Osteoblast (primary cell): ENCODE data around the gene ZXDC. TPM values are rescaled to one million over a fixed set of nuclear protein-coding genes. Genes with fewer than 3 reads are reported as not detected.

ENCODE experiments used
- DNase-seq: peaks from one replicate; pipeline ENCODE4 v3.0.0; 2011; ENCODE audit warnings: low spot score, mixed read lengths; ENCODE audit not compliant: insufficient read length; ENCODE audit errors: missing footprints
- H2AFZ ChIP-seq: 2 replicates; pipeline ENCODE4 v1.6.0; 2011; ENCODE audit warnings: mild to moderate bottlenecking, low read length
- H3K27ac ChIP-seq: 2 replicates; pipeline ENCODE4 v1.5.1; 2011; ENCODE audit warnings: mild to moderate bottlenecking, low read depth, low read length, moderate library complexity
- H3K27me3 ChIP-seq: 2 replicates; pipeline ENCODE4 v1.6.0; 2012; ENCODE audit warnings: mild to moderate bottlenecking, control low read depth, inconsistent platforms, low read length, moderate library complexity; ENCODE audit not compliant: insufficient read depth
- H3K36me3 ChIP-seq: 2 replicates; pipeline ENCODE4 v1.5.1; 2011; ENCODE audit warnings: mild to moderate bottlenecking, low read length, control low read depth, moderate library complexity; ENCODE audit not compliant: insufficient read depth
- H3K4me1 ChIP-seq: 2 replicates; pipeline ENCODE4 v1.5.1; 2011; ENCODE audit warnings: mild to moderate bottlenecking, low read length, control low read depth, moderate library complexity; ENCODE audit not compliant: insufficient read depth
- H3K4me2 ChIP-seq: 2 replicates; pipeline ENCODE4 v1.6.0; 2011; ENCODE audit warnings: mild to moderate bottlenecking, low read length; ENCODE audit not compliant: insufficient read depth
- H3K4me3 ChIP-seq: fragments of 200-600 bp; sonication (generic); 3 replicates; pipeline ENCODE4 v1.5.1; 2012; ENCODE audit warnings: mild to moderate bottlenecking, low read length, inconsistent platforms; ENCODE audit not compliant: insufficient read depth
- H3K79me2 ChIP-seq: 2 replicates; pipeline ENCODE4 v1.6.0; 2012; ENCODE audit warnings: mild to moderate bottlenecking, low read length, control low read depth, inconsistent platforms; ENCODE audit not compliant: insufficient read depth
- H3K9me3 ChIP-seq: 2 replicates; pipeline ENCODE4 v1.5.1; 2011; ENCODE audit warnings: low read depth, low read length, control low read depth
- H4K20me1 ChIP-seq: 2 replicates; pipeline ENCODE4 v1.6.0; 2012; ENCODE audit warnings: mild to moderate bottlenecking, low read length, control low read depth; ENCODE audit not compliant: insufficient read depth
- CTCF ChIP-seq: IDR thresholded peaks from 2 replicates; pipeline ENCODE4 v1.5.1; 2011; ENCODE audit warnings: mild to moderate bottlenecking, low read depth, low read length, moderate library complexity; ENCODE audit errors: extremely low read depth
- total RNA-seq: library from RNA; depleted of rRNA; stranded (reverse); fragments of >200 nt; gene quantifications from 2 replicates; pipeline ENCODE4 v1.2.3, GENCODE V29; 2012

Gene ZXDC
- total RNA-seq, 1 donor = 27.1 TPM

- DNase-seq = peak; percentile 18
- Histone ChIP-seq H3K79me2 (no peaks in the 10 kb centered on the region), H3K9me3 (no peaks in the 10 kb centered on the region), H2AFZ (no peak overlapping the region), H3K27ac (no peak overlapping the region), H4K20me1 (no peaks in the 10 kb centered on the region), H3K4me2 (no peak overlapping the region), H3K27me3 (peaks cover 15% of the 10 kb centered on the region), H3K4me3 (no peak overlapping the region), H3K4me1 (no peaks in the 10 kb centered on the region), H3K36me3 (no peaks in the 10 kb centered on the region)
- no peak for TF ChIP-seq CTCF
These were observed 73.5 kb downstream of the ZXDC start for GRCh38 chr3:126402178-126402577.

- Histone ChIP-seq H3K4me2 (no peak overlapping the region), H2AFZ (no peak overlapping the region), H3K9me3 (no peaks in the 10 kb centered on the region), H3K27me3 (peaks cover 11% of the 10 kb centered on the region), H3K4me3 (no peak overlapping the region), H4K20me1 (no peaks in the 10 kb centered on the region), H3K36me3 (no peaks in the 10 kb centered on the region), H3K79me2 (no peaks in the 10 kb centered on the region), H3K27ac (no peak overlapping the region), H3K4me1 (no peaks in the 10 kb centered on the region)
- no peak for DNase-seq
- no peak for TF ChIP-seq CTCF
These were observed 74.0 kb downstream of the ZXDC start for GRCh38 chr3:126401611-126402160.

- H3K36me3 ChIP-seq = no peaks in the 10 kb centered on the region
- H3K27me3 ChIP-seq = peaks cover 28% of the 10 kb centered on the region
- no peaks in the 10 kb centered on the region for H3K9me3 ChIP-seq
- no peaks in the 10 kb centered on the region for H3K4me1 ChIP-seq
- H3K79me2 ChIP-seq = no peaks in the 10 kb centered on the region
- H3K27ac ChIP-seq = no peak overlapping the region
- no peaks in the 10 kb centered on the region for H4K20me1 ChIP-seq
- no peak for TF ChIP-seq CTCF
- H2AFZ ChIP-seq = no peak overlapping the region
- DNase-seq = peak; percentile 1
- no peak overlapping the region for H3K4me2 ChIP-seq
- H3K4me3 ChIP-seq = no peak overlapping the region
These were observed 75.9 kb downstream of the ZXDC start for GRCh38 chr3:126399756-126400155.

- no peak for DNase-seq
- no peaks in the 10 kb centered on the region for H3K9me3 ChIP-seq
- peaks cover 30% of the 10 kb centered on the region for H3K27me3 ChIP-seq
- no peak overlapping the region for H3K4me2 ChIP-seq
- no peaks in the 10 kb centered on the region for H3K4me1 ChIP-seq
- H4K20me1 ChIP-seq = no peaks in the 10 kb centered on the region
- no peaks in the 10 kb centered on the region for H3K79me2 ChIP-seq
- H2AFZ ChIP-seq = no peak overlapping the region
- no peak for TF ChIP-seq CTCF
- H3K36me3 ChIP-seq = no peaks in the 10 kb centered on the region
- H3K4me3 ChIP-seq = no peak overlapping the region
- H3K27ac ChIP-seq = no peak overlapping the region
These were observed 76.3 kb downstream of the ZXDC start for GRCh38 chr3:126399351-126399735.
